GM12891 (cell line): ENCODE measurements around the gene ELL.

Experiments
- POLR2AphosphoS5 ChIP-seq: IDR thresholded peaks from 2 replicates; pipeline ENCODE4 v1.6.1; 2011; ENCODE audit warnings: low read depth, low read length, control low read depth
- TAF1 ChIP-seq: IDR thresholded peaks from 2 replicates; pipeline ENCODE4 v1.6.1; 2011; ENCODE audit warnings: low read depth, low read length, control low read depth

DNA sequence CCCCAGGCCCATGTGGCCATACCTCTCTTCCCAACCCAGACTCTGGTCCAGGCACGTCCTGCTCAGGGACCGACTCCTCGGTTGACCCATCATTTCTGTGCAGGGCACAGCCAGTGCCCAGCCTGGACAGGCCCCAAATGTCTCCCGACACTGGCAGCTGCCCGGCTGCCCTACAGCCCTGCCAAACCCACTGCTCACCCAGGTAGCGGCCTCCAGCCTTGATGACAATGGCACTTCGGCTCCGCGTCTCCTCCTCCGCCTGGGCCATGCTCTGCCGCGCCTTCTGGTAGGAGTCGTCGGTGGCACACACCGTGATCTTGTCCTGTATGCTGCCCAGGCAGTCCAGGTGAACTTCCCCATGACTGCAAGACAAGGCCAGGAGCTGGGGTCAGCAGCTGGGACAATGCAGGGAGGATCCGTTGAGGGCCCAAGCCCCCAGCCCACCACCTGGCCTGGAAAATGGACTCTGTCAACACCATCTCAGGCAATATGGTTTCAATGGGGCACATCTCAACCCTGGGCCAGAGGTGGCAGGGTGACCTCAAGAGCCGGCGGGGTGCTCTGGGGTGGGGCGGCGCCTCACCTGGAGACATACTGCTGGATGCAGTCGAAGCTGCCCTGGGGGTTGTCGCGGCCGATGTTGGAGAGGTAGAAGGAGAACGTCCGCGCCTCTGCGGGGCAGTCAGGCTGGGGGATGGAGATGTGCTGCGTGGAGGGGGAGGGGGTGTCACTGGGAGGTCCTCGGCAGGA, 56.5 kb downstream of the ELL start:
- TF ChIP-seq POLR2AphosphoS5 = no peak
- TF ChIP-seq TAF1 = no peak
